Amygdala (tissue), 56 donors: ENCODE measurements around the gene CNOT6.
"Not testable (repeated sequence)": the region's sequence is repeated elsewhere in the genome, so short reads cannot be mapped to it uniquely, and the experiment has no call there.

Experiments
- DNase-seq, 56 donors: peaks; one replicate each; lab custom pipeline; 2025; lab: John Stamatoyannopoulos, UW

CNOT6 gene

GRCh38 chr5:180515974-180516373 lies 21.8 kb downstream of the CNOT6 start:
- DNase-seq = not testable (repeated sequence)

DNA sequence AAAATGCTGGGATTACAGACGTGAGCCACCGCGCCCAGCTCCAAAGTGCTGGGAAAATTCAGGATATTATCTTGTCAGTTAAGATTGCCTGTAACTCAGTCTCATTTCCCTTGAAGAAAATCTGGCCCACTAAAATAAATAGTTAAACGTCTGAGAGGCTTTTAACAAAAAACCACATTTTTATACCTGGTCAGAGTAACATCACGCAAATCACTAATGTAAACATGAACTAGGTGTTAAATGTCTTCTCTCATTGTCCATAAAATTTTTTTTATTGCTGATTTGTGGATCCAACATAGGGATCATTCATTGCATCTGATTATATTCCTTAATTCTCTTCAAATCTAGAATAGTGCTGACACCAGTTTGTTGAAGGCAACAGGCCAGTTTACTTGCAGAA lies 22.3 kb downstream of the CNOT6 start:
- DNase-seq = no peak

DNA sequence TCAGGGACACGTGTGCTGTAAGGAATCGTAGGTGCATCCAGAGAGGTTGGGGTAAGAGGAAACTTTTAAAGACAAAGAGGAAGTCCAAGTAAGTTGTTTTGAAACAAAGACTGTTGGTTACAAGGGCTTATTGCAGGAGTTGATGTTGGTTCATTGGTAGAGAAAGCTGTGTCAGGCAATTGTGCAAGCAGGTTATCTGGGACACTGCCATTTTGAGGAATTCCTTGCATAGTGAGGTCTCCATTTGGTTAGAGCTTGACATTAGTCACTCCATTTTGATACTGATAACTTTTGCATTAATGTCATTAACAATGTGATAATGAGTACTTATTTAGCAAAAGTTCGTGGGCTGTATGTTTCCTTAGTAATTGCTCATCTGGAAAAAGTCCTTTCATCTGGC lies 24.9 kb downstream of the CNOT6 start:
- DNase-seq = no peak

DNA sequence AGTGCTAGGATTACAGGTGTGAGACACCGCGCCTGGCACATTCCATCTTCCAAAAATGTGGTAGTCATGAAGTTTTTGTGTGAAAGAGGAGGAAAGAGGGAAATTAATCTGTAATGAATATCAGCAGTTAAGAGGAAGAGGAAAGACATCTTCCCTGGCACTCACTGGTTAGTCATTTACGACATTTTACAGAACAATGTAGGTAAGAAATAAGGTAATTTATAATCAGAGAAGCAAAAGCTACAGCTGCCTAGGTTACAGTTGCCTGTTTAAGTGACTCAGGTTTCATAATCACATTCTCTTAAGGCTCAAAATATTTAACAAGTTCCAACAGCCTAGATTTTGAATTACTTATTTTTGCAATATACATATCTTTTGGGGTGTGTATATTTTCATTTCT lies 26.9 kb downstream of the CNOT6 start:
- no peak for DNase-seq

- no peak for DNase-seq
These were observed 27.4 kb downstream of the CNOT6 start for GRCh38 chr5:180521591-180521990.

- DNase-seq = no peak
These were observed 28.2 kb downstream of the CNOT6 start for GRCh38 chr5:180522330-180522729.

GRCh38 chr5:180523629-180524466 lies 29.7 kb downstream of the CNOT6 start:
- no peak for DNase-seq

DNA sequence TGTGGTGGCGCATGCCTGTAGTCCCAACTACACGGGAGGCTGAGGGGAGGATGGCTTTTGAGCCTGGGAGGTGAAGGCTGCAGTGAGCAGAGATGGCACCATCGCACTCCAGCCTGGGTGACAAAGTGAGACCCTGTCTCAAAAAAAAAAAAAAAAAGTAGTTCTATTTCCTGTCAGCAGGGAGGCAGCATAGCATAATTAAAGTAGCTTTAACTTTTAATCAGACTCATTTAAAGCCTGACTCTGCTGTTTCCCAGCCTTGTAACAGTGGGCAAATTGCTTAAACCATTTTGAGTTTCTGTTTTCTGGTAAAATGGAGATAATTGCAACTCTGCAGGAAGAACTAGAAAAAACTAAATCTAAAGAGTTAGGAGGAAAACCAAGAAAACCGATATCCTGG lies 31.2 kb downstream of the CNOT6 start:
- no peak for DNase-seq

DNA sequence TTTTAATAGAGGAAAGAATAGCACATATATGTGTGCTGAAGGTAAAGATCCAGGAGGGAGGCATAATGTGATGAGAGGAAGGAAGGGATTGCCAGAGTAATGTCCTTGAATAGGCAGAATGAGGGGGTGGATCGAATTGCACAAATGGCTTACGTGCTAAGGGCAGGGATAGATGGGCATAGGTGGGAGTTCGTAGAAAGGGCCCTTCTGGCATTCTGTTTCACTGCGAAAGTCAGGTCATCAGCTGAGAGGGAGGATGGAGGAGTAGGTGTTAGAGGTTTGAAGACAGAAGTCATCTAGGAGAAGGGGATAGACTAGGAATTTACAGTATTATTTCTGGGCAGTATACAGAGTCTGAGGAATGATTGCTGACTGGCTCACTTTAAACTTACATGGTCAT lies 32.1 kb downstream of the CNOT6 start:
- DNase-seq = no peak

DNA sequence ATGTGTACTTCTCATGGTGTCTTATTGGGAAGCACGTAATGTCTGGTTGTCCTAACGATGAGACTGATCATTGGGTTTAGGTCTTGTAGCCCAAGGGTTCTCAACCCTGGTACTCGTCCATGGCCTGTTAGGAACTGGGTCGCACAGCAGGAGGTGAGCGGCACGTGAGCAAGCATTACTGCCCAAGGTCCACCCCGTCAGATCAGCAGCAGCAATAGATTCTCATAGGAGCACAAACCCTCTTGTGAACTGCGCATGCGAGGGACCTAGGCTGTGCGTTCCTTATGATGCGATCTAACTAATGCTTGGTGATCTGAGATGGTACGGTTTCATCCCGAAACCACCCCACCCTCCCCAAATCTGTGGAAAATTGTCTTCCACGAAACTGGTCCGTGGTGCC lies 33.5 kb downstream of the CNOT6 start:
- no peak for DNase-seq

- not testable (repeated sequence) for DNase-seq
These were observed 36.9 kb downstream of the CNOT6 start for GRCh38 chr5:180531036-180531585.

DNA sequence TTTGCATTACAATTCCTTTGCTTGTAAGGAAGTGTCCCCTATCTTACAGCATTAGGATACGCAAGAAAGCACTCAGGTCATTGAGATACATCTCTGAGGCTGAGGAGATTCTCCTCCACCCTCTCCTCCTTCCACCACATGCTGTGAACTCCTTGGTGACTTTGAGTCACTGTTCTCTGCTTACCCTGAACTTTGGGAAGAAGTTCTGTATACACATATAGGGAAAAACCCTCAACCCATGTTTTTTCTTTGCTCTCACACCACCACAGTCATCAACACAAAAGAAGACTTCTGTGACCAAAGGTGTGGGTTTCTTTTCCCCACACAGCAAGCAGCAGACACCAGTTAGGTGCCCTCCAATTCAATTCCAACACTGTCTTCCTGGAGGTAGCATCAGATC lies 38.1 kb downstream of the CNOT6 start:
- DNase-seq = no peak

- DNase-seq = no peak
These were observed 39.7 kb downstream of the CNOT6 start for GRCh38 chr5:180533845-180534244.

DNA sequence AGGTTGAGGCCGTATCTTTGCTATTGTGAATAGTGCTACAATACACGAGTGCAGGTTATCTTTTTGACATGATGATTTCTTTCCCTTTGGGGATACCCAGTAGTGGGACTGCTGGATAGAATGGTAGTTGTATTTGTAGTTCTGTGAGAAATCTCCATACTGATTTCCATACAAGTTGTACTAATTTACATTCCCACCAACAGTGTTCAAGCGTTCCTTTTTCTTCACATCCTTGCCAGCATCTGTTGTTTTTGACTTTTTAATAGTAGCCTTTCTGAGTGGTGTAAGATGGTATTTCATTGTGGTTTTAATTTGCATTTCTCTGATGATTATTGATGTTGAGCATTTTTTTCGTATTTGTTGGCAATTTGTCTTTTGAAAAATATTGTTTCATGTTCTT lies 41.4 kb downstream of the CNOT6 start:
- DNase-seq = no peak

DNA sequence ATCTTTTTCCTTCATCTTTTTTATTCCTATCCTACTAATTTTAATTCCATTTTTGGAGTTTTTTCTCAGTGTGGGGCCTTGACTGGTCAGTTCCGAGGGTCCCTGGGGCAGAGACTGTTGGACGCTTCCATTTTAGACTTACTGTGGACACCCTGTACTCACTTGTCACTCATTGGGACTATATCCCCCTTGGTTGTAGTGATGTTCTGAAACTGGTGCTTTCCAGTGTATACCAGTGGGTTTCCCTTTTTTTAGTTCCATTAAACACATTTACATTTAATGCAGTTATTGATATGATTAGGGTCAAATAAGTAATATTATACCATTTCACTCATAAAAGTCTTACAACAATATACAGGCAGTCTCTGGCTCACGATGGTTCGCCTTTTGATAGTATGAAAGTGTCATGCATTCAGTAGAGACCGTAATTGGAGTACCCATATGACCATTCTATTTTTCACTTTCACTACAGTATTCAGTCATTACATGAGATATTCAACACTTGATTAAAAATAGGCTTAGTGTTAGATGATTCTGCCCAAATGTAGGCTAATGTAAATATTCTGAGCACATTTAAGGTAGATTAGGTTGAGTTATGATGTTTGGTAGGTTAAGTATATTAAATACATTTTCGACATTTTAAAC lies 46.0 kb downstream of the CNOT6 start:
- DNase-seq = no peak

- DNase-seq = no peak
These were observed 47.5 kb downstream of the CNOT6 start for GRCh38 chr5:180541710-180542109.

DNA sequence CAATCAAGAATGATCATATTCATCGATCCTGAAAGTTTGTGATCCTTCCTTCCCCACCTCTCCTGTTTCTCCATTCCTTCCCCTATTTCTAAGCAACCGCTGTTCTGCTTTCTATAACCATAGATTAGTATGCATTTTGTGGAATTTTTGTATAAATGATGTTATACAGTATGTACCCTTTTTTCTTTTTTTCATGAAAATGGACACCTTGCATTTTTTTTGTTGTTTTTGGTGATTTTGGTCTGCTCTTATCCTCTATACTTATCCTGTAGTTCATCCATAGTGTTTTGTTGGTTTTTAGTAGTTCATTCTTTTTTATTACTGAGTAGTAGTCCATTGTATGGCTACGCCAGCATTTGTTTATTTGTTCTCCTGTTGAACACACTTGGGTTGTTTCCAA lies 51.1 kb downstream of the CNOT6 start:
- DNase-seq = no peak

GRCh38 chr5:180548563-180548962 lies 54.4 kb downstream of the CNOT6 start:
- no peak for DNase-seq

- DNase-seq = no peak
These were observed 59.4 kb downstream of the CNOT6 start for GRCh38 chr5:180553530-180553929.

- DNase-seq = no peak
These were observed 61.2 kb downstream of the CNOT6 start for GRCh38 chr5:180555168-180555921.

DNA sequence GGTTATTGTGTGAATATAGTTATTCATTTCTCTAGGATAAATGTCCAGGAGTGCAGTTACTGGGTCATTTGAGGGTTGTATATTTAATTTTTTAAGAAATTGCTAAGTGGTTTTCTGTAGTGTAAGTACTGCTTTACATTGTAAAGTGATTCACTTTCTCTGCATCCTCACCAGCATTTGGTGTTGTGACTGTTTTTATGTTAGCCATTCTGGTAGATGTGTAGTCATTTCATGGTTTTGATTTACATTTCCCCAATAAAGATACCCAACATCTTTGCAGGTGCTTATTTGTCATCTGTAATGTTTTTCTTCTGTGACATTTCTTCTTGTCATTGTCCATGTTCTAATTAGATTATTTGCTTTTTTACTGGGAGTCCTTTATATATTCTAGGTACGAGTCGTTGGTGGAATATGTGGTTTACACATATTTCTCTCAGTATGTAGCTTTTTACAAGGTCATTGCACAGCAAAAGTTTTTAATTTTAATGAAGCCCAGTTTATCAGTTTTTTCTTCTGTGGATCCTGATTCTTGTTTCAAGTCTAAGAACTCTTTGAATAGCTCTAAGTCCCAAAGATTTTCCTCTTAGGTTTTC lies 63.1 kb downstream of the CNOT6 start:
- no peak for DNase-seq
